Hindlimb muscle (tissue), 1 donor: ENCODE measurements around the gene FAM89B. TPM values are rescaled to one million over a fixed set of nuclear protein-coding genes. Genes with fewer than 3 reads are reported as not detected.
A peak's percentile ranks its signal among the peaks of the same experiment; 100 is the strongest.

Source experiments
- DNase-seq: peaks from one replicate; pipeline ENCODE4 v3.0.0-alpha.2; 2013
- polyA plus RNA-seq: library from polyadenylated mRNA; unstranded; fragments of 120-200 nt; gene quantifications from one replicate; pipeline ENCODE4 v1.2.1, GENCODE V29; 2013; ENCODE audit not compliant: insufficient read length

The FAM89B gene
- polyA plus RNA-seq, 1 donor, result 52.5 TPM

DNA sequence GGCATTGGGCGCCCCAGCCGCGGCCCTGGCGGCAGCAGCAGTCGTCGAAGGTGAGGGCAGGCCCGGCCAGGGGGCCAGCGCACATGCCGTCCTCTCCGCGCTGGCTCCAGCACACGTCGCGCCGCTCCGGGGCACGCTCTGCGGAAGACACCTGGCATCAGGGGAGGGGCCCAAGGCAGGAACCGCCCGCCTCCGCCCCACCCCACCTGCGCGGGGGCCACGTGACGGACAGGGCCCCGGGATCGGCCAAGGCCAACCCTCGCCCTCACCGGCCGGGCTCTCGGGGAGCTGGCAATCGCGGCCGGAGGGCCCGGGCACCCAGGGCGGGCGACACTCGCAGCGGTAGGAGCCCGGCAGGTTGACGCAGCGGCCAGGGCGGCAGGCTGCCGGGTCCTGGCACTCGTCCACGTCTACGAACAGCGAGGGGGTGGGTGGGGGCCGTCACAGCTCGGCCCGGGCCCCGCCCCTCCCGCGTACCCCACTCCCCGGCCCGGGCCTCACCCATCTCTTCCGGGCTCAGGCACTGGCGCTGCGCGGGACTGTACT is 32.5 kb upstream of the FAM89B start:
- no peak for DNase-seq

DNA sequence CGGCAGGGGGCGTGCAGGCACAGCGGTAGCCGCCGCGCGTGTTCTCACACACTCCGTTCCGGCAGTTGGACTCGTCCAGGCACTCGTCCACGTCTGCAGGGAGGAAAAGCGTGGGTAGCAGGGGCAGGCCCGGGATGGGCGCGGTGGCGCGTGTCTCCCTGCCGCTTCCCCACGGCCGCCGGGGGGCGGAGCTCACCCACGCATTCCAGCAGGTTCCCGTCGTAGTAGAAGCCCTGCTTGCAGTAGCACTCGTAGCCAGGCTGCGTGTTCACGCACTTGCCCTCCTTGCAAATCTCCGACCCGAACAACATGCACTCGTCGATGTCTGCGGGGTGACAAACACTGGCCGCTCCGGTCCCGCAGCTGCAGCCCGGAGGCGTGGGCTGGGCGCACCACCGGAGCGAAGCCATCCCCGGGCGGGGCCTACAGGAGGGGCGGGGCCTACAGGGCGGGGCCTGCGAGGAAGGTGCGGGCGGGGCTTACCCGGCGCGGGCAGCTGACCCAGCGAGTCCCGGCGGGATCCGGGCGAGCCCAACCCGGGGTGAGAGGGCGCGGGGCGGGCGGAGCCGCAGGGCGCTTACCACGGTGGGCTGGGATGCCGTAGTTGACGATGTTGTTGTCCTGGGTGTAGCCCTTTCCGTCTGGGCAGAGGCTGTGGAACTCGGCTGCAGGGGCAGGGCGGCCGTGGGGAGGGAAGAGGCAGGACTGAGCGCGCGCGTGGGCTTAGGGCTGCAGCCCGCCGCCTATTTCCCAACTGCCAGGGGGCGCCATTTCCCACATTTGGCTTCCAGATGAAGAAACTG is 31.8 kb upstream of the FAM89B start:
- DNase-seq, result peak; percentile 88

DNA sequence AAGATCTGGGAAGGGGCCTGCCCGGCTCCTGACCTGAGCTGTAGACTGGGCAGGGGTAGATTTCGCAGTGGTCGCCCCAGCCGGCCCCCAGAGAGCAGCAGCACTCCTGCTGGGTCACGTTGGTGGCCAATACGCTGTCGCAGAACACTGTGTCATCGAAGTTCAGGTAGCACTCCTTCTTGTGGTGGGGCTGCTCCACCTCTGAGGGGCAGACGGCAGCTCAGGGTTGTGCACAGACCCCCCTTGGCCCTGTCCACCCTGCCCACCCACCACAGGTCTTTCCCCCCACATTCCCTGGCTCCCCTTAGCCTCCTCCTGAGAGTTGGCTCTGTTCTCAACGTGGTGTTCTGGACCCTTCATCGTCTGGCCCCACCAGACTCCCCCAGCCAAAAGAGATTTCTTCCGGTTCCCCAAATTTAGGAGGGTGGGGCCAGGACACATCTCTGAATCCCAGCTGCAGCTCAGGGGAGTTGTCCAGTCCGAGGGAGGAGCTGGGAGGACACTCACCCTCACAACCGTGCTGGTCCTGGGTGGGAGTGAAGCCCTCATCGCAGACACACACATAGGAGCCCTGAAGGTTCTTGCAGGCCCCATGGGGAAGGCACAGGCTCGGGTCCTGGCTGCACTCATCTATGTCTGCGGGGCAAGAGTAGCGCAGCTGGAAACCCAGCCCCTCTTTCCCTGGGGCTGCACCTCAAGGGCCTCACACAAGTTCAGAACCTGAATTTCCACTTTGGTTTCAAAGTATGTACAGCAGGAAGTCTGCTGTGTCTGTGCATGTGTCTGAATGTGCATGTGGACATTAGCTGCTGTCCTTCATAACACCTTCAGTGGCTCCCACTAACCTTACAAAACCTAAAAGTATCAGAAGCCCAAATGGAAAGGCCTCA is 31.0 kb upstream of the FAM89B start:
- no peak for DNase-seq

DNA sequence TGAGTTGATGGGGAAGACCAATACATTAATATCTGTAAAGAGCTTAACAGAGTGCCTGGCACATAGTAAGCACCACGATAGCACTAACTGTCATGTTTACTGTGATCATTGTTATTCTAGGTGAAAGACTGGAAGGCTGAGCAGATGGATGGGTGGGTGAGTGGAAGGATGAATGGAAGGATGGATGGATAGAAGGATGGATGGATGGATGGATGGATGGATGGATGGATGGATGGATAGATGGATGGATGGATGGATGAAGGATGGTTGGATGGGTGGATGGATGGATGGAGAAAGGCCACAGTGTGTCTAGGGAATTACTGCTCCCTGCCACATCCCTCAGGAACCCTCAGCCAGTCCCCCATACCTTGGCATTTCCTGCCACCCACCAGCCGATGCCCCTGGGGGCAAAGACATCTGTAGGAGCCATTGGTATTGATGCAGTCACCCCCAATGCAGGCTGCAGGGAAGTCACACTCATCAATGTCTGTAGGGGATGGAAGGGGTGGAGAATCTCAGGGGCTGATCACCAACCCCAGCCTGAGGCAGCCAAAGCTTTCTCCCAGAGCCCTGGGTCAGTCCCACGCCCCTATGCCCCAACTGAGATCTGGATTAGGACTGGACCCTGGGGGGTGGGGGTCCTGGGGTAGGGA is 29.5 kb upstream of the FAM89B start:
- DNase-seq, result no peak

DNA sequence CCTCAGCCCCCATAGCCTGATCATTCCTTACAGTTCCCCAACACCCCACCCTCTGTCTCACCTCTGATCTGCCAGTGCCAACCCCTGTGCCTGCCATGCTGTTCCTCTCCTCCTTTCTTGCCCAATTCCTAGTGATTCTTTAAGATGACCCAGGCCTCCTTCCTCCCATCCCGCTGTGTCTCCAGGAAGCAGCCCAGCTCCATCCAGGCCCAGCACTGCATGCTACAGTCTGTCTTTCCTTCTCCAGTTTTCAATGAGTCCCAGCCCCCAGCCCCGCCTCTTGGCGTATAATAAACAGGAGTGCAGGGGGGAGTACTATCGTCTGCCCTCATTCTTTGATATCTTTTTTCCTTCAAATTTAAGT is 26.5 kb upstream of the FAM89B start:
- no peak for DNase-seq

DNA sequence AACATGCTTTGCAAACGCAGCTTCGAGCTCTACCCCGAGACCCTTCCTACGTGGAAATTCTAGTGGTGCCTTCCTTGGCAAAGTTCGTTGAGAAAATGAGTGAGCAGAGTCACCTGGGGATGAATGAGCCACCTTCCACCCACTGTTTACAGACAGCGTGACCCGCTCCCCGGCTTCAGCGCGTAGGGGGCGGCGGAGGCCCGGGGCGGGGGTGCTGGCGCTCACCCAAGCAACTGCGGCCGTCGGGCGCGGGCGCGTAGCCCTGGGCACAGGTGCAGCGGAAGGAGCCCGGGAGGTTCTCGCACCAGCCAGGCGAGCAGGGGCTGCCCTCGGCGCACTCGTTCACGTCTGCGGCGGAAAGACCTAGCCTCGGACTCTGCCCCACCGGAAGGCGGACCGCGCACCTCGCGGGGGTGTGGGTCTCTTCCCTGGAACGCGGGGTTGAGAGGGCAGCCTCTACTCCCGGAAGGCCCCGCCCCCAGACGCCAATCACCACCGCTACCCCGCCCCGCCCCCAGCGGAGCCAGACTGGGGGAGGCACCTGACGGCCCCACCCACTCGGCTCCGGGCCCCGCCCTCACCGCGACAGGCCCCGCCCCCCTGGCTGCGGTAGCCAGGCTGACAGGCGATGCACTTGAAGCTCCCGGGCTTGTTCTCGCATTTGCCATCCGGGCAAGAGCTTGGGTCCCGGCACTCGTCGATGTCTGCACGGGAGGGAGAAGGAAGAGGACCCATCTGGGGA is 25.9 kb upstream of the FAM89B start:
- no peak for DNase-seq

DNA sequence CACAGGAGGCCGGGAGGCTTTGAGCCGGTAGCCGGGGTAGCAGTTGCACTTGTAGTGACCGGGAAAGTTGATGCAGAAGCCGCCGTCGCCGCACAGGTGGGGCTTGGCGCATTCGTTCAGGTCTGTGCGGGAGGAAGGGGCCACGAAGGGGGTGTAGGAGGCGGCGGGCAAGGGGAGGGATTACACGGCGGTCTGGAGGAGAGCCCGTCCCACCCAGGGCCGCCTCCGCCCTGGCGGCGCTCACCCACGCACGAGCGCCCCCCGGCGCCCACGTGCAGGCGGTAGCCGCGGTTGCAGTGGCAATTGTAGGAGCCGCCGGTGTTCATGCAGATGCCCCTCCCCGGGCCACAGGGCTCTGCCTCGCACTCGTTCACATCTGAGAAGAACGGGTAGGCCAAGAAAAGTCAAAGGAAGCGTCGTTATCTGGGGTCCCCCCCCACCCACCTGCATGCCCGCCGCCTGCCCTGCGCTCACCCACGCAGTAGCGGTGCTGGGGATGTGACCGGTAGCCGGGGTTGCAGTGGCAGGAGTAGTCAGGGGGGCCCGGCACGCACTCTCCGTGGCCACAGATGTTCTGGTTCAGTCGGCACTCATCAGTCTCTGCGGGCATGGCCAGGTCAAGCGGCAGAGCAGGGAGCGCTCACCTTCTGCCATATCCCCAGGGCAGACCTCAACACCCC is 24.8 kb upstream of the FAM89B start:
- DNase-seq, result no peak

DNA sequence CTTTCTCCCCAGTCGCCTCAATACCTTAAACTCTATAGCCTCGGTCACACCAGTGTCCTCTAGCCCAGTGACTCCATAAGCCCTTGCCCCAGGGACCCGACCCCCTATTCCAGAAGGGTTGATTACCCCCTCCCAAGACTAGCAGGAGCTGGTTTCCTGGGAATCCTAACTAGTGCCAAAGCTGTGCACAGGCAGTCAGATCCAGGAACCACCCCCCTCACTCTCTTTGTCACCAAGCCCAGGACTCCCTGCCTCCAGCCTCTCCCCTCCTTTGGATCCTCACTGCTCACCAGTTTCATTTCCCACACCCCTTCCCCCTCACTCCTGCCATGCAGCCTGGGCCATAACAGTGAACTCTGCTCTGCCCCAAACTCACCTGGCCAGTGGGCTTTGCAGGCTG is 23.9 kb upstream of the FAM89B start:
- DNase-seq, result no peak

DNA sequence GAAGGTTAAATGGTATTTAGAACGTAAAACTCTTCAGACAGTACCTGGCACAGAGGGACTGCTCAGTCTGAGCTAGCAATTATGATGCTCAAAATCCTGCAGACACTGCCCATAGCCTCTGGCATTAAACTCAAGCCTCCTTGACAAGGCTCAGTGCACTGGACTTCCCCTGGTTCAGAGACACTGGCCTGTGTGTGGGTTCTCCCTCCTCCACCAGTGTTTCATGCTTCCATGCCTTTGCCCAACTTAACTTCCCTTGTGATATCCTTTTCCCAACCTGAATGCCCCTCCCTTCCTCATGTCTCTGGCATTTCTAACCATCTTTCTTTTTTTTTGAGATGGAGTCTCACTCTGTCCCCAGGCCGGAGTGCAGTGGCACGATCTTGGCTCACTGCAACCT is 23.2 kb upstream of the FAM89B start:
- DNase-seq, result no peak

DNA sequence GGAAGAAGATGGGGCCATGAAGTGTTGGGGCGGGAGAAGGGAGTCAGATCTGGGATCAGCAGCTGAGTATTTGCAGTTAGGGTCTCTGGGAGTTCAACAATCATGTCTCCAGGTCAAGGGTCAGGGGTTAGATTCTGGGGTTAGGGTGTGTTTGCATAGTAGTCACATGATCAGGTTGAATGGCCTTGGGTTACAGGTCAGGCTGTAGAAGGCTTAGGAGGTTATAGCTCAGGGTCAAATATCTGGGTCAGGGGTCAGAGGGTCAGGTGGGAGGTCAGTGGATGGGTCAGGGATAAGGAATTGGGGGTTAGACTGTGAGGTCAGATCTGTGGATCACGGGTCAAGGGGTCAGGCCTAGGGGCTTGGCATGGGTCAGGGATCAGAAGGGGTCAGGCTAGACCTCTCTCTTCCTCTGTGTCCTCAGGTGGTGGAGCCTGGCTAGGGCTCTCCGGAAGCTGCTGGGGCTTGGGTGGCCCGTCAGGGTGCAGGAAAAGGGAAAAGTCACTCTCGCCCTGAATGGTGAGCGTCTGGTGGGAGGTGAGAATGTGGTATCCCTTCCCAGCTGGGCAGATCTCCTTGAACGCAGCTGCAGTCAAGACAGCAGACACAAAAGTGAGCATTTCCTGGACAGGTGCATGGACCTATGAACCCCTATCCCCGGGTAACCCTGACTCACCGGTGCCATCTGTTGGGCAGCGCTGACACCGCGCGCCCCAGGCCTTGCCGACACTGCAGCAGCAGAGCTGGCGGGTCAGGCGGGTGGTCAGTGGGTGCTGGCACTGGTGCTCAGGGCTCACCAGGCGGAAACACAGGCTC is 20.6 kb upstream of the FAM89B start:
- DNase-seq, result no peak

DNA sequence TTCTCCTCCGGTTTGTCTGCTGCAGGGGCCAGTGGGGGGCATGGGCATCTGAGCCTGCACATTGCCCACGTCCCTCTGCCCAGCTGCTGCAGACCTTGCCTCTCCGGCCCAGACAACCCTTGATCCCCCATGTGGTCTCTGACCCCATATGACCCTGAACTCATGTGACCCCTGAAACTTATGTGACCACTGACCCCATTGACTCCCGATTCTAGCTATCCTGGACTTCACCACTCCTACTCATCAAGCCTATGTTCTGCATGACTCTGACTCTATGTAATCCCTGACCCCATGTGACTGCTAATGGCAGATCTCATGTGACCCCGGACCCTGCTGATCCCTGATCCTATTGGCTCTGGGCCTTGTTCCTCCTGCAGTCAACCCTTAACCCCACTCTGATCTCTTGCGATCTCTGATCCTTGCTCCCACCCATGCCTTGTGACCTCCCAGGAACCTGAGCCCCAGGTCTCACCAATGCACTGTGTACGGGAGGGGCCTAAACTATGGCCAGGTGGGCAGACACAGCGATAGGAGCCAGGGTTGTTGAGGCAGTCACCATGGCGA is 19.9 kb upstream of the FAM89B start:
- DNase-seq, result no peak

DNA sequence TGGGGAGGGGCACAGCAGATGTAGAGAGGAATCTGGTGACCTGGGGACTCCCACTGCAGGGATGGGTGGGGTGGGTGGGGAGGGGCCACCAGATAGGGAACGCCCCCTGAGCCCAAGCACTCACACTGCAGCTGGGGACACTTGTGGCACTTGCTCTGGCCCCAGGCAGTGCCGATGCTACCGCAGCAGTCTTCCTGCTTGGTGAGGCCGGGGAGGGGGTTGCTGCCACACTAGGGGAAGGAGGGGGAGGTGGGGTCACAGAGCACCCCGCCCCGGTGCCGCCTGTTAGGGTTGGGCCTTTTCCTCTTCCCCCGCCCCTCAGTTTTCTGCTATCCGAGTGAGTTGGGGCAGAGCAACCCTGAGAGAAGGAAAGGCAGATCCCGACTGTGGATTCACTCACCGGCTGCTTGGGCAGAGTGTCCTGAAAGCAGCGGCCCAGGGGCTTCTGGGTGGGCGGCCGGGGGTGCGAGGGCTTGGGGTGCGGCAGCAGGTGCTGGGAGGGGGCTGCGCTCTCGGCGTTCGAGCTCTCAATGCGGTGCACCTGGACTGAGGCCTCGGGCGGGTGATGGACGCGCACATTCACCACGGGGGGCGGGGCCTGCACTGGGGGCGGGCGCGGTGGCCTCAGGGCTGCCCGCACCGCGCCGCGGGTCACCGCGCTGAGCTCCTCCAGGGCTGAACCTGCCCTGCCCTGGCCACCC is 18.9 kb upstream of the FAM89B start:
- no peak for DNase-seq

DNA sequence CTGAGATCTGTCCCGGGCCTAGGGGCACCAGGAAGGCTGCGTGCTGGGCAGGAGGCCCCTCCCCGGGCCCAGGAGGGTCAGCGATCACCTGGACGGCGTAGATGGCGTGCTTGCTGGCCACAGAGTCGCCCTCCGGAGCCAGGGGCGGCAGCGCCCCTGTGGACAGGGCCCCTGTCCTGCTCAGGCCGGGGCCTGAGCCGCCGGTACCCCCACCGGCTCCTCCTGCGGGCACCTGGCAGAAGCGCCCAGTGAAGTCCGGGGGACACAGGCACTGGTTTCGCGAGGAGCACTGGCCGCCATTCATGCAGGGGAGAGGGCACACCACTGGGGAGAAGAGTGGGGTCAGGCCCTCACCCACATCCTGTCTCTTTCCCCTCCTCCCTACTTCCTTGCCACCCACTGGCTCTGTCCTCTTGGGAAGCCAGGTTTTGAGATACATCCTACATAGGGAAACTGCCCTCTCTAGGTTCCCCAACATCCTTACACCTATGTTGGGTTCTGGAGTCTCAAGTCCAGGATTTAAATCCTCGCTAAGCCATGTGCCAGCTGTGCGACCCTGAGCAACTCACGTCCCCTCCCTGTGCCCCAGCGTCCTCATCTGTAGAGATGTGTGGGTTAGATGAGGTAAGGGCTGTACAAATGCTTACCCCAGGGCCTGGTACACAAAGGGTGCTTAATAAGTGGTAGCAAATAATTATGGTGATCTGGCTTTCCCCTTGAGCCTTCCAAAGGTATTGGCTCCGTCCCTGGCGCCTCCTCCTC is 18.1 kb upstream of the FAM89B start:
- no peak for DNase-seq

DNA sequence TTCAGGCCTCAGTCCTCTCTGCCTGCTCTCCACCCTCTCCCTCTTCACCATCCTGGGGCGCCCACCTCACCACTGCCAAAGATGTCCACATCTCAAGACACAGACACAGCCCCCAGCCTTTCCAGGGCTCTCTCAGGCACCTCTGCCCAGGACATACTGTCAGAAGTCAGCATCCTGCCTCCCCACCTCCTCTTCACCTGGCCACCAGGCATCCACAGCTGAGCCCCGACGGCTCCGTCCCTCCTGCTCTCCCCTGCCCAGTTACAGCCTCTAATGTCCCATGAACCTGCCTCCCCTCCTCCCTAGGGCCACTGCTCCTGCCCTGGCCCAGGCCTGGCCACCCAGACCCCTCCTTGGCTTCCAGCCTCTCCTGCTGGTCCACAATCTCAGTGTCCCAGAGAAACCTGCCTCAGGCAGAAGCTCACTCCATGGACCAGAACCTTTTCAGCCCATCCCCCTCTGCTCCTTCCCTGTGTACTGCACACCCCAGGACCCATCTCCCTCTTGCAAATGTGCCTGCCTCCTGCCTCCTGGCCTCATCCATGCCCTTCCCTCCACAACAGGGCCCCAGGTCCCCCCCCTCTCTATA is 17.4 kb upstream of the FAM89B start:
- DNase-seq, result no peak

DNA sequence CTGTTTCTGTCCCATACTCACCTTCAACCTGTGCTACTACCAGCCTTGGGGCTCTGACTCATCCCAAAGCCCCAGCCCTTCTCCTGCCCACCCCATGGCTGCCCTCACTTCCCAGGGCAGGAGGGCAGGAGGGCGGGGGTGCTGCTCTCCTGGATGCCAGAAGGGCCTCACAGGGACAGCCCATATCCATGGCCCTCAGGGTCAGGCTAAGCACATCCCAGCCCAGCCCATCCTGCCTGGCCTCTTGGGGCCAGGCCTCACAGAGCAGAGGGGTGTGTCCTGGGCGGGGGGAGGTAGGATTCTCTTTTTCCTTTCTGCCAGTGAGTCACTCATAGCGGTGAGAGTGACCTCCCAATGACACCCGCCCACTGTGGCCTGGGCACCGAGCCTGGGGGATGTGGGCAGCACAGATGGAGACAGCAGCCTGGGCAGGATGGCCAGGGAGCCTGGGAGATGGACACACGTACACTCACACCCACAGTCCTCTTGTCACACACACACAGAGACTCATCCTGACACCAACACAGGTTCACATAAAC is 16.6 kb upstream of the FAM89B start:
- DNase-seq, result no peak

DNA sequence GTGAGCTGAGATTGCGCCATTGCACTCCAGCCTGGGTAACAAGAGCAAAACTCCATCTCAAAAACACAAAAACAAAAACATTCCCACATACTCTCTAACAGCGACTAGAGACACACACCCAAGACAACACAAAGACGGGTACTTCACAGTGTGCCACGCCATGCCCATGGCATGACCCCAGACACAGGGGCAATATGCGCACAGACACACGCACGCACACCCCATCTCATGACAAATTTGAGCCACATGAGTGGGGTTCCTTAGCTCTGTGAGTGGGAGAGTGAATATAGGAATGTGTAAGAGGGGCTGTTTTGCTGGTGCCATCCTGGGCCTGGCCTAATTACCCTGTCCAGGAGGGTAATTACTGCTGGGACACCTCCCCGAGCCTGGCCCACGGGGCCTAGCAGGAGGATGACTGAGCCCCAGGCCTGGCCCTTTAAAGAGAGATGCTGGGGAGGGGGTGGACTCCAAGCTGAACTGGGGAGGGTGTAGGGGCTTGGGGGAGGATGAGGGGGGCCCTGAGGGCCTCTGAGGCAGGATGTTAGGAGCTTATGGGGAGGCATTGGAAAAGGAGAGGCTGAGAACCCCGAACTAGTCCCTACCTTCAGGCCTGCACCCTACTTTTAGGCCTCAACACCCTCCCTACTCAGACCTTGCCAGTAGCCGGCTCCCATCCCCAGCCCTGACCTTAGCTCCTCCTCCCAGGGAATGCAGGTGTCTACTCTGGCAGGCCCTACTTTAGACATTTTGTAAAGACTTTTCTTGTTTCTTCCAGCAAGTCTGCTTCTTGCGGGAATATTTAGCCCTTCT is 15.7 kb upstream of the FAM89B start:
- DNase-seq, result no peak

DNA sequence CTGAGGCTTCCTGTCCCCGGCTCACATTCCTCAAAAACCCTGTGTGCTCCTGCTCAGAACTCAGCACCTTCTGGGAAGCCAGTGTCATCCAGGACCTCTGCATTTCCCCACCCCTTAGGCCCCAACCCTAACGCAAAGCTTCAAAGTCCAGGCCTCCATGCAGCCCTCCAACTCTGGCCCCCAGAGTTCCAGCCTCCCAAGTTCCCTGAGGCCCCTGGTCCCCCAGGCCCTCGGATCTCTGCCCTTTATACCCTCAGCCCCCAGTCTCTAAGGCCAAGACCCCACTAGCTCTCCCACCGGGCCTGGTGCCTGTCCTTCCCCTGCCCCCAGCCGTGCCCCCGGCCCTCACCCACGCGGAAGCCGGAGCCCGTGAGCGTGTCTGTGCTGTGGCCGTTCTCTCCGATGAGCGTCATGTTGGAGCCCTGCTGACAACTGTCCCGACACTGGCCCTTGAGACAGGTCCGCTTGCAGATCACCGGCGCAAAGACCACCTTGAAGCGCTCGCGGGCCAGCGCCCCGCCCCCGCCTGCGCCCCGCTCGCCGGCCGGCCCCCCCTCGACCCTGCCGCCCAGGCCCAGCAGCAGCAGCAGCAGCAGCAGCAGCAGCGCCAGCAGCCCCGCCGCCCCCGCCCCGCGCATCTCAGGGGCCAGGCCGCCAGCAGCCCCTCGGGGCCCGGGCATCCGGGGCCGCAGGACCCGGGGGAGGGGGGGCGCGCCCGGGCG is 14.9 kb upstream of the FAM89B start:
- no peak for DNase-seq
